Stimulated activated CD8-positive, alpha-beta memory T cell treated with anti-CD3 and anti-CD28 coated beads, Interleukin-7, amount 100 ng/mL, for 24 hours (primary cell): ENCODE data around the gene LEP.
"Not testable (repeated sequence)": the region's sequence is repeated elsewhere in the genome, so short reads cannot be mapped to it uniquely, and the experiment has no call there.

ENCODE experiments used
- DNase-seq: peaks from one replicate; pipeline ENCODE4 v3.0.0-alpha.2; 2020; ENCODE audit warnings: low read depth

Gene LEP

DNA sequence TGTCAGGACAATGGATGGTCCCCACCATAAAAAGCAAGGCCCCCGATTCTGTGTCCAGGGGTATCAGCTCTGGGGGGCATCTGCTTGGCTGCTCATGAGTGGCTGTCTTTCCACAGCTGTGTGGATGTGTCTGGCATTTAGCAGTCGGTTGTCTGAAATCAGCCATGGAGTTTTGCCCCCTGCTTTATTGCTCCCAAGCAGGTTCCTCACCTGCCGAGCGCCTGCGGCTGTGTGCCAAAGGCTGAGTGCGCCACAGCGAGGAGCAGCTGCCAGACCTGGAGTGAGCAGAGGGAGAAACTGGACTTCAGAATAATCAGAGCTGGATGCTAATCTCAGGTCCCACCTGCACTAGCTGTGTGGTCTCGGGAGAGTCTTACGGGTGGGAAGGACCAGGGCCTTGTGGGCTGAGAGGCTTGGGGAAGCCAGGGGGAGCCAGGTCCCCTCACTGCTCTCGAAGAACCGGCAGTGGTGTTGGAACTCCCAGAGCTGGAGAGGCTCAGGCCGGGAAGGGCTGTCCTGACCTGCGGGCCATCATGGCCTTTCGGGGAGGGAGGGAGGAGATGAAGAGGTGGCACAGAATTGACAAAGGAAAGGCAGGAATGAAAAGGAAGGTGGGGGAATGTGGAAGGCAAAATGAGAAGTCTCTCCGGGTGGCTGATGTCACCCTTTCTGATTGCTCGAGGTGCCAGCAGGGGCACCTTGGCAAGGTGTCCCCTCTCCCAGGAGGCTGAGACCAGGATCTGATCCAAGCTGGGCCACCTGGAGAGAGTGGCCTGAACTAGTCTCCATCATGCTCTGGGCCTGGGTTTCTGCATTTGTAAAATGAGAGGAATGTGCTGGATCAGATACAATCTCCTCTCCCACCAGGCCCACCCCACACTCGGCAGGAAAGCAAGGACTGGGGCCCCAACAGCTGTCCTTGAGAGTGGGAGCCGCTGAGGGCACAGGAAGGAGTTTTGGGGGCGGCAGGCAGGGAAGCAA is 30.2 kb upstream of the LEP start:
- no peak for DNase-seq

GRCh38 chr7:128211626-128212025 is 29.5 kb upstream of the LEP start:
- no peak for DNase-seq

- DNase-seq = no peak
These were observed 26.6 kb upstream of the LEP start for GRCh38 chr7:128214463-128214862.

- no peak for DNase-seq
These were observed 25.8 kb upstream of the LEP start for GRCh38 chr7:128215281-128215680.

GRCh38 chr7:128215739-128216138 is 25.3 kb upstream of the LEP start:
- no peak for DNase-seq

DNA sequence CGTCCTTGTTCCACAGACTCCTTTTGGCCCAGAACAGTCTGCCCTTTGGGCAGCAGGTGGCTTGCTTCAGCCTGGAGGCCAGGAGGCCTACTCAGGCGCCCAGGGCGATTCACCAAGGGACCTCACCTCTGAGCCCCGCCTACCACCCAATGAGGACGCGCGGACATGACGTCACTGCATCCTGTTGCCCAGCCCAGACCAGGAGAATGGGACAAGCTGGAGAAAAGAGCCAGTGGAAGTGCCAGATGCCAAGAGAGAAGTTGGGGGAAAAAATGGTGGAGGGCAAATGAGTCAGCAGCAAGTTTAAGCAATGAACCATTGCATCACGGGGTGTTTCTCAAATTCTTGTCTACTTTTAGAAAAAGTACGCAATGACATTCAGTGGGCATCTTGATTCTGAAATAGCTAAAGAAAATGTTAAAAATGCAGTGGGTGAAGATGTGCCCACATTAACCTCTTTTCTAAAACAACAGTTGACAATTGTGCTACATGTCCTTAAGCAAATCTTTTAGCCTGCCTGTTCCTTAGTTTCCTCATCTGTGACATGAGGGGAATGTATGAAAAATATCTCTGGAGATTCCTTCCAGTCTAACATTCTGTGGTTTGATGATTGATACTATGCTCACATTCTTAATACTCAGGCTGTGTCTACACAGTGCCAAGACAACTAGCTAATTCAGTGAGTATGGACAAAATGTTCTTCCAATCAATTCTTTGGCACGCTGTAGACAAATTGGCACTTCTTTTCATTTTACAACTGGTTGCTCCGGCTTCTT is 23.9 kb upstream of the LEP start:
- DNase-seq = no peak

DNA sequence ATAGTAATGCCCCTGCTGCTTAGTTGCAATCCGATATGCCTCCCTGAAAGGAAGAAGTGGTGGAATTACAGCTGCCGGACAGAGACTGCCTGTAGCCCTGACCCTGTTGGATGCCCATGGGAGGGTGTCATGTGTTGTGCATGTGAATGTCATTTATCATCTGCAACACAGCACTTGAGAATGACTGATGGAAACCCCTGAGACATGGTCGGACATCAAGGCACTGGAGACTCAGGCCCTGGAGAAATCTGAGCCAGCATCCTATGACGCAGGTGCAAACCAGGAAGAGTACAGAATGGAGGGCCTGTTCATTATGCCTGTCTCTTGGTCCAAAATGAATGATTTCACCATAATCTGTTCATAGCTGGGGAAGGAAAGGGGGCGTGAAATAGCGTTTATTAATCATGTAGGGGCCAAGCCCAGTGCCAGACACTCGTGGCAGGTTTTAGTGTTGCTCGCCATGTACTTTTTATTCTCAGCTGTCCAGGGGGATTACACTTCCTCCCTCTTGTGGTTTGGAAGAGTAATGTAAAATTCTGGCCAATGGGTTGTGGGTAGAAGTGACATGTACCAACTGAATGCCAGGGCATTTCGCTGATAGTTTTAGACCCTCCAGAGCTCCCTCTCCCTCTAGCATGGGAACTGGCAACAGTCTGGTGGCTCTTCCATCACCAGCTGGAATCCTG is 23.0 kb upstream of the LEP start:
- no peak for DNase-seq

GRCh38 chr7:128219636-128220035 is 21.4 kb upstream of the LEP start:
- no peak for DNase-seq

- no peak for DNase-seq
These were observed 19.1 kb upstream of the LEP start for GRCh38 chr7:128221929-128222403.

DNA sequence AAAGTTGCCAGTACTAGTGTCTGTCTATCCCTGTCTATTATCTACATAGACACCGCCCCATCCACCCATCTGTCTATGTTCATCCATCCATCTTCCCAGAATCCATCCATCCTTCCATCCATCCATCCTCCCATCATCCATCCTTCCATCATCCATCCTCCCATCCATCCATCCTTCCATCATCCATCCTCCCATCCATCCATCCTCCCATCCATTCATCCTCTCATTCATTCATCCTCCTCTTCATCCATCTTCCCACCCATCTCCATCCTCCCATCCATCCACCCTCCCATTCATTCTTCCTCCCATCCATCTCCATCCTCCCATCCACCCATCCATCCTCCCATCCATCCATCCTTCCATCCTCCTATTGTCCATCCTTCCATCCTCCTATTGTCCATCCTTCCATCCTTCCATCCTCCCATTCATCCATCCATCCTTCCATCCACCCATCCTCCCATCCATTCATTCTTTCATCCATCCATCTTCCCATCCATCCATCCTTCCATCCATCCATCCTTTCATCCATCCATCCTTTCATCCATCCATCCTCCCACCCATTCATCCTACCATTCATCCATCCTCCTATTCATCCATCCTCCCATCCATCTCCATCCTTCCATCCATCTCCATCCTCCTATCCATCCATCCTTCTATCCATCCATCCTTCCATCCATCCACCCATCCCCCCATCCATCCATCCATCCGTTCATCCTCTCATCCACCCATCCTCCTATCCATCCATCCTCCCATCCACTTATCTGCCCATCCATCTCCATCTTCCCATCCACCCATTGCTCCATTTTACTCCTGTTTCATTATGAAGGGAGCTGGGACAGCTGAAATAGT is 14.7 kb upstream of the LEP start:
- no peak for DNase-seq

DNA sequence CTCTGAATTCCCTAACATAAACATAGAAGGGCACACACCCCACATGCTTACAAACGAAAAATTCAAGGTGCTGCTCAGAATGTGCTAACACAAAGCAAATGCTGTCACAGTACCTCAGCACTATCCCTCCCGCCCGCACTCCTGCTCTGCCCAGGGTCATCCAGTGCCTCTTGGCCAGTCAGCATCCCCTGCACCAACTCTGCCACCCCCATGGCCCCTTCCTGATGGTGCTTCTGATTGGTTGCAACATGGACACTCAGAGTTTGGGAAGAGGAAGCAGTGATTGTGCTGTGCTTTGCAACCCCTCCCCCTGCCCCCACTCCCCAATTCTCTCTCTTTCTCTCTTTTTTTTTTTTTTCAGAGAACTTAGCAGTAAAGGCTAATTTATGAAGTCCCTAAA is 13.8 kb upstream of the LEP start:
- no peak for DNase-seq

- DNase-seq = no peak
These were observed 10.1 kb upstream of the LEP start for GRCh38 chr7:128231021-128231420.

- DNase-seq = no peak
These were observed 9.4 kb upstream of the LEP start for GRCh38 chr7:128231677-128232076.

DNA sequence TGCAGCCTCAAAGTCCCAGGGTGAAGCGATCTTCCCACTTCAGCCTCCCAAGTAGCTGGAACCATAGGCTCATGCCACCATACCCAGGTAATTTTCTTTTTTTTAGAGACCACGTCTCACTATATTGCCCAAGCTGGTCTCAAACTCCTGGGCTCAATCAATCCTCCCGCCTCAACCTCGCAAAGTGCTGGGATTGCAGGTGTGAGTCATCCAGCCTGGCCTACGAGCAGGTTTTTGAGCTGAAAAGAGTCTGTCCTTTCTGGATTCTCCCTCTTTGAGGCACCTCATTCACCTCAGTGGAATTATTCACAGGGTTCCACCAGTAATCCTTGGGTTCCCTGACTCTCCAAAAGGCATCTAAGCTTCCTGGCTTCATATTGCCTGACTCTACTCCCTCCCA is 7.6 kb upstream of the LEP start:
- no peak for DNase-seq

DNA sequence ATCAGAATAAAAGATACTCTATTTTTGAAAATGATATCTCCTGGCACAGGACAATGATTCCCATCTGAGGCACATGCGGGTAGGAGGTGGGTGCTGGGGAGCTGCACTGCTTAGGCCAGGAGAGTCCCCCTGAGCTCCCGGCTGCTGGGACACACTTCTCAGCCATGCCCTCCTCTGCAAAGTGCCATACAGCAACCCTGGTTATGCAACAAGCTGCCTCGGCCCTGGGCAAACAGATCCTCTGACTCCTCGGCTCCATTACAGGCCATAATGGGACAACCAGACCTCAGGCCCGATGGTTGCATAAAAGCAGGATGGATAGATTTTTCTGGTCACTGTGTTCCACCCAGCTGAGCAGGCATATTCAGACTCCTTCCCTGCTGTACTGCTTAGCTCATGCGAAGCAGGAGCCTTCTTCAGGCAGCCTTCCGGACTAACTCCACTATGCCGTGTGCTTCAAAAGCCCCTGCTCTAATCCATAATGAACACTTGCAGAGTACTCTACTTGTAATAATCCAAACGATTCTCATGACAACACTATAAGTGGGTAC is 6.5 kb upstream of the LEP start:
- DNase-seq = no peak

DNA sequence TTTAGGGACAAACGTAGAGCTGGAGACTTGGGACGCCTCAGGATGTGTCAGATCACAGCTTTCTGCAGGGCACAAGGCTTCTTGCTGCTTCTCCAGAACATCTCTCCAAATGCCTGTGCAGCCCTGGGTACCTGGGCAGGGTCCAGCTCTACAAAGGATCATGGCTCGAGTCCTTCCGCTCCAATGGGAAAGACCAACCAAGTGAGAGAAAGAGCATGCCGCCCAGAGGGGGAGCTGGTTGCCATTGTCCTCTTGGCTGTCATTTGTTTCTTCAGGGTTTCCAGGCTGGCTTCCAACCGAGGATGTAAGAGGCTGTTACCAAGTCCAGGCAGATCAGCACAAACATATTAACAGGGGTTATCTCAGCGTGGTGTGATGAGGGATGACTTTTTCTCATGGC is 5.6 kb upstream of the LEP start:
- DNase-seq = no peak

DNA sequence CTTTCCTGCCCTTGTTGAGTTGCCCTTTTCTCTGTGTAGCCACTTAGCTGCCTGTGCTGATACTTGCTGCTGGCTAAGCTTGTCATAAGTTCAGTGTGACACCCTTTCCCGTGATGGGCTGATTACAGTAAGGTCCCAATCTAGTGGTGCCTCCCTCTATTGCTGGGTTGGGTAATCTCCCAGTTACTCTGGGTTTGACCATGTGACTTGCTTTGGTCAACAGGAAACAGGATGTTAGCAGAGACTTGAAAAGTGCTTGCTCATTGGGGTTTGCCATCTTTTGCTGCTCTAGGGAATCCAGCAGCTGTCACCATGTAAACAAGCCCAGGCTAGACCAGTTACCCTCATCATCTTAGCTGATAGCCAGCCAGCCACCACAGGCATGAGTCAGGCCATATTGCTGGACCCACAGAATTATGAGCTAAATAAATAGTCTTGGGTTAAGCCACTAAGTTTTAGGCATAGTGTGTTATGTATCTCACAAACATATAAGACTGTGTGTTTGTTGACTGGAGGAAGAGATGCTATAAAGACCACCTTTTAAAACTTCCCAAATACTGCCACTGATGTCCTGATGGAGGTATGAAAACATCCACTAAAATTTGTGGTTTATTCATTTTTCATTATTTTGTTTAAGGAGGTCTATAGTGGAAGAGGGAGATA is 4.0 kb upstream of the LEP start:
- DNase-seq = no peak

GRCh38 chr7:128239146-128239545 is 1.9 kb upstream of the LEP start:
- not testable (repeated sequence) for DNase-seq

DNA sequence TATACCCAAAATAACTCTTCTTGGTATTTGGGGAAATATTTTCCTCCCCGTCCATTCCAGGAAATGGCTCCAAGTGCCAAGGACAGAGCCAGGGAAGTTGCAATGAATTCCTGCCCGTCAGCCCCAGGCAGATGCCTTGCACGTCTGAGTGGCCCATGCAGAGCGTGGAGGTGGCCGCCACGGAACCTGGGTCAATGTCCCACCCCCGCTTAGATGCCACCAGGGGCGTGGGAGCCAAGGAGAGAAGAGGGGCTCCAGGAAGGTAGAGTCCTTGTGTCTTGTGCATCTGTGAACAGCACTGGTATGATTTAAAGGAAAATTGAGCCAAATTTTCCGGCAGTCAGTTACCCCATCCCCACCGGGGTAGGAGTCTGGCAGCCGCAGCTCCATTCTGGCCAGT is 1.6 kb downstream of the LEP start:
- no peak for DNase-seq

GRCh38 chr7:128243273-128243672 is 2.2 kb downstream of the LEP start:
- DNase-seq = no peak

DNA sequence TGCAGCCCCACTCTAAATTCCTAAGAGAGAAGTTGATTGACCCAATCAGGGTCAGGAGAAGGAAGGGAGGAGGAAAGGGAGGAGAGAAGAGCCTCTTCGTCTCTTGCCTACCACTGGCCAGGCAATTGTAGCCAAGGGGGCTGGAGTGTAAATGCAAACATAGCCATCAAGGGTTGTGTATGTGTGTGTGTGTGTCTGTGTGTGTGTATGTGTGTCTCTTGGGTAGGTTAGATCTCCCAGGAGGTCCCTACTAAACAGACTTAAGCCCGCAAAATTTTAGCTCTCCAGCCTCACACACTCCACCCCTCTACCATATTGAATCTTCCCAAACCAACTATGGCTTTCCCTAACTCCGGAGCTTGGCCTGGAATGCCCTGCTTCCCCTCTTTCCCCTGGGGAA is 3.8 kb downstream of the LEP start:
- no peak for DNase-seq
